Endodermal cell (in vitro differentiated cells): Measurements from ENCODE around the gene LYRM2. TPM values are rescaled to one million over a fixed set of nuclear protein-coding genes. Genes with fewer than 3 reads are reported as not detected.
A peak's percentile ranks its signal among the peaks of the same experiment; 100 is the strongest.

Experiments
- DNase-seq: peaks from one replicate; pipeline ENCODE4 v3.0.0-alpha.2; 2017
- H3K27ac ChIP-seq: 2 replicates; pipeline ENCODE4 v1.5.1; 2013; ENCODE audit warnings: mild to moderate bottlenecking, low read depth, low read length, moderate library complexity
- H3K27me3 ChIP-seq: 2 replicates; pipeline ENCODE4 v1.6.1; 2013; ENCODE audit warnings: mild to moderate bottlenecking, low read length, moderate library complexity; ENCODE audit not compliant: insufficient read depth, control insufficient read depth, poor library complexity, severe bottlenecking
- H3K36me3 ChIP-seq: 2 replicates; pipeline ENCODE4 v1.7.0; 2013; ENCODE audit warnings: mild to moderate bottlenecking, low read length, moderate library complexity; ENCODE audit not compliant: control insufficient read depth, insufficient read depth
- H3K4me1 ChIP-seq: one replicate; pipeline ENCODE4 v1.7.0; 2013; ENCODE audit warnings: low read length; ENCODE audit not compliant: control insufficient read depth, insufficient read depth
- H3K4me3 ChIP-seq: 2 replicates; pipeline ENCODE4 v1.5.1; 2013; ENCODE audit warnings: mild to moderate bottlenecking, low read length, moderate library complexity
- H3K9ac ChIP-seq: 2 replicates; pipeline ENCODE4 v1.6.1; 2013; ENCODE audit warnings: mild to moderate bottlenecking, low read length, moderate library complexity; ENCODE audit not compliant: poor library complexity, severe bottlenecking; ENCODE audit errors: extremely low read depth
- H3K9me3 ChIP-seq: 2 replicates; pipeline ENCODE4 v1.6.1; 2013; ENCODE audit warnings: mild to moderate bottlenecking, low read length, moderate library complexity; ENCODE audit not compliant: control insufficient read depth
- H3K27ac Mint-ChIP-seq: 2 replicates; pipeline ENCODE4 v1.8.0; 2020; ENCODE audit warnings: mixed read lengths
- H3K27me3 Mint-ChIP-seq: 2 replicates; pipeline ENCODE4 v1.8.0; 2021; ENCODE audit warnings: mild to moderate bottlenecking, mixed read lengths; ENCODE audit not compliant: insufficient read depth
- H3K36me3 Mint-ChIP-seq: 2 replicates; pipeline ENCODE4 v1.8.0; 2020; ENCODE audit warnings: low read depth, mixed read lengths
- H3K4me1 Mint-ChIP-seq: 2 replicates; pipeline ENCODE4 v1.8.0; 2020; ENCODE audit warnings: mixed read lengths
- H3K4me3 Mint-ChIP-seq: 2 replicates; pipeline ENCODE4 v1.8.0; 2020; ENCODE audit warnings: mild to moderate bottlenecking, moderate library complexity, mixed read lengths
- H3K9me3 Mint-ChIP-seq: 2 replicates; pipeline ENCODE4 v1.8.0; 2020; ENCODE audit warnings: mild to moderate bottlenecking, mixed read lengths
- WGBS, 2 experiments: methylation state at CpG; one replicate each; pipeline versions ENCODE4 v1.1.5 to v1.1.7; 2013; ENCODE audit warnings: missing lambda C conversion rate in 2 of 2, mixed read lengths in 1 of 2; ENCODE audit not compliant: insufficient coverage in 1 of 2, insufficient read length in 1 of 2; 5-methylcytosine and 5-hydroxymethylcytosine counted together
- total RNA-seq, 2 donors: library from RNA; stranded (reverse); fragmentation: NEBNext Ultra II Directional in 1 of 2; extraction: Animal tissue kit (Norgen Biotek cat#: 25700) in 1 of 2; gene quantifications; 2 replicates in 1 of 2; 3 replicates in 1 of 2; pipeline ENCODE4 v1.2.1, GENCODE V29; 2021
- TF ChIP-seq, protein P1 (sequence below): fragments of 200-600 bp; sonication (generic); conservative IDR thresholded peaks from 2 replicates; pipeline ENCODE4 v1.5.0; 2021; ENCODE audit warnings: antibody characterized with exemption, mild to moderate bottlenecking

Gene LYRM2
- total RNA-seq, 2 donors from 2014 or later: 20.4 to 21.9 TPM

DNA sequence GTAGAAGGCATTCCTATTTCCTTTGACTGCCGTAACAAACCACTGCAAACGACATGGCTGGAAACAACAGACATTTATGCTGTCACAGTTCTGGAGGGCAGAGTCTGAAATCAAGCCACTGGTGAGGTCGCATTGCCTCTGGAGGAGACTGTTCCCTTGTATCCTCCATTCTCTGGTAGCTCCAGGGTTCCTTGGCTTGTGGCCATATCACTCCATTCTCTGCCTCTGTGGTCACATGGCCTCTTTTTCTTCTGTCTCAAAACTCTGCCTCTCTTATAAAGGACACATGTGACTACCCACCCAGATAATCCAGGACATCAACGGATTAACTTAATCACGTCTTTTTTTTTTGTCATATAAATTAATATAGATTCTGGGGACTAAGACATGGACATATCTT is 84.4 kb downstream of the LYRM2 start:
- WGBS, 2 experiments: 95 to 97% methylated on average over 3 to 4 of the region's 5 CpGs

DNA sequence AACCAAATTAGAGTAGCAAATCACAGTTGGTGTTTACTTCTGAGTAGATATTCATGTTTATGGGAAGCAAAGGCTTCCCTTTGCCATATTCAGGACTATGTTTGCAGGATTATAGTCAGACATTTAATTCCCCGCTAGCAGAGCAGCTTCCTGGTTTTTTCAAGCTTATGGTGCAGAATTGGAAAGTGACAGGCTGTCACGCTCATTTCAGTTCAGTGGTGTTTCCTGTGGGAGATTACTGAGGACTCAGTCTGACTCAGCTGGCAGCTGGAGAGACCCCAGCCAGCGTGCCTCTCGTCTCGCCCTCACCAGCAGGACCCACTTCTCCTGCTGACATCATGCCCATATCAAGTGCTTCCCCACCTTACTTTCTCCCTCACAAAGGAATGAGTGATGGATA is 85.1 kb downstream of the LYRM2 start:
- DNase-seq: no peak
- TF ChIP-seq, protein P1, sequence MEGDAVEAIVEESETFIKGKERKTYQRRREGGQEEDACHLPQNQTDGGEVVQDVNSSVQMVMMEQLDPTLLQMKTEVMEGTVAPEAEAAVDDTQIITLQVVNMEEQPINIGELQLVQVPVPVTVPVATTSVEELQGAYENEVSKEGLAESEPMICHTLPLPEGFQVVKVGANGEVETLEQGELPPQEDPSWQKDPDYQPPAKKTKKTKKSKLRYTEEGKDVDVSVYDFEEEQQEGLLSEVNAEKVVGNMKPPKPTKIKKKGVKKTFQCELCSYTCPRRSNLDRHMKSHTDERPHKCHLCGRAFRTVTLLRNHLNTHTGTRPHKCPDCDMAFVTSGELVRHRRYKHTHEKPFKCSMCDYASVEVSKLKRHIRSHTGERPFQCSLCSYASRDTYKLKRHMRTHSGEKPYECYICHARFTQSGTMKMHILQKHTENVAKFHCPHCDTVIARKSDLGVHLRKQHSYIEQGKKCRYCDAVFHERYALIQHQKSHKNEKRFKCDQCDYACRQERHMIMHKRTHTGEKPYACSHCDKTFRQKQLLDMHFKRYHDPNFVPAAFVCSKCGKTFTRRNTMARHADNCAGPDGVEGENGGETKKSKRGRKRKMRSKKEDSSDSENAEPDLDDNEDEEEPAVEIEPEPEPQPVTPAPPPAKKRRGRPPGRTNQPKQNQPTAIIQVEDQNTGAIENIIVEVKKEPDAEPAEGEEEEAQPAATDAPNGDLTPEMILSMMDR: no peak
- H3K27ac Mint-ChIP-seq: no peak overlapping the region
- H3K4me3 ChIP-seq: no peak overlapping the region
- 93 to 100% methylated on average over 2 to 5 of the region's 5 CpGs for WGBS, 2 experiments
- no peak overlapping the region for H3K27ac ChIP-seq
- peaks cover 2% of the 10 kb centered on the region for H3K27me3 Mint-ChIP-seq
- H3K4me3 Mint-ChIP-seq: no peak overlapping the region
- H3K27me3 ChIP-seq: no peaks in the 10 kb centered on the region
- H3K9ac ChIP-seq: no peak overlapping the region
- H3K9me3 Mint-ChIP-seq: peaks cover 19% of the 10 kb centered on the region
- peaks cover 39% of the 10 kb centered on the region for H3K36me3 Mint-ChIP-seq
- H3K4me1 Mint-ChIP-seq: peaks cover 29% of the 10 kb centered on the region
- H3K36me3 ChIP-seq: peaks cover 26% of the 10 kb centered on the region
- peaks cover 41% of the 10 kb centered on the region for H3K9me3 ChIP-seq
- peaks cover 4% of the 10 kb centered on the region for H3K4me1 ChIP-seq

More for the DNA sequence above, 84.4 kb downstream of the LYRM2 start:
- H3K9me3 Mint-ChIP-seq: peaks cover 25% of the 10 kb centered on the region
- no peak overlapping the region for H3K4me3 Mint-ChIP-seq
- no peak overlapping the region for H3K27ac Mint-ChIP-seq
- TF ChIP-seq, protein P1: no peak
- Histone ChIP-seq H3K27me3 (no peaks in the 10 kb centered on the region), H3K9ac (no peak overlapping the region), H3K27ac (no peak overlapping the region), H3K4me3 (no peak overlapping the region), H3K4me1 (peaks cover 4% of the 10 kb centered on the region), H3K9me3 (peaks cover 44% of the 10 kb centered on the region), H3K36me3 (peaks cover 29% of the 10 kb centered on the region)
- H3K36me3 Mint-ChIP-seq: peaks cover 41% of the 10 kb centered on the region
- no peak for DNase-seq
- H3K27me3 Mint-ChIP-seq: peaks cover 2% of the 10 kb centered on the region
- peaks cover 29% of the 10 kb centered on the region for H3K4me1 Mint-ChIP-seq

DNA sequence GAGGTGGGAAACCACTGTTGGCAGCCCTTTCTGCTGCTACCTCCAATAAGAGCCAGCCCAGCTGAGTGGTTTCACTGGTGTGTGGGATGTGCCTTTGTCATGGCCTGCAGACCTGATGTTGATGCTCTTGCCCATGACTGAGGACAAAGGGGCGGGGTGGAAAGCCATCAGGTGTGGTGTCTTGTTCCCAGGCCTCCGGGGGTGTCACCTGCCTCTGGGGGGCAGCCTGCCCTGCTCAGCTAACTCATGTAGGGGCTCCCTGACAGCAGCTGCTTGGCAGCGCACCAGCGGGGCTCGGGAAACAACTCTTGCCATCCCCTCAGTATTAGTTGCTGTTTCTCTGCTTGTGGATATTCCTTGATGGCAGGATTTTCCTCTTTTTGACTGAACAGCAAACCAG is 91.3 kb downstream of the LYRM2 start:
- no peaks in the 10 kb centered on the region for H3K27me3 Mint-ChIP-seq

More for the DNA sequence above, 91.3 kb downstream of the LYRM2 start:
- Histone ChIP-seq H3K36me3 (peaks cover 7% of the 10 kb centered on the region), H3K4me3 (no peak overlapping the region), H3K9me3 (no peaks in the 10 kb centered on the region), H3K27me3 (no peaks in the 10 kb centered on the region), H3K27ac (no peak overlapping the region), H3K4me1 (peaks cover 10% of the 10 kb centered on the region), H3K9ac (no peak overlapping the region)
- Mint-ChIP-seq H3K9me3 (no peaks in the 10 kb centered on the region), H3K27ac (no peak overlapping the region), H3K36me3 (peaks cover 11% of the 10 kb centered on the region), H3K4me3 (no peak overlapping the region), H3K4me1 (peaks cover 33% of the 10 kb centered on the region)
- 89% methylated on average over 5 of the region's 5 CpGs; no CpG with 5 or more reads in 1 of the 2 experiments for WGBS, 2 experiments
- DNase-seq: peak; percentile 59
- TF ChIP-seq, protein P1: no peak
